ENCODE results near the gene ZC3HAV1.
"Not testable (repeated sequence)": the region's sequence is repeated elsewhere in the genome, so short reads cannot be mapped to it uniquely, and the experiment has no call there.

Gene ZC3HAV1

GRCh38 chr7:139077706-139078105 is 31.8 kb downstream of the ZC3HAV1 start:
- H3K27ac ChIP-seq (ENCODE audit: low read depth, low read length); H3K9ac ChIP-seq (ENCODE audit: low read length); H3K4me3 ChIP-seq (ENCODE audit: low read length); H3K4me1 ChIP-seq (ENCODE audit: control insufficient read depth, insufficient read depth, low read length); H3K27me3 ChIP-seq (ENCODE audit: control insufficient read depth, insufficient read depth, low read length): not testable (repeated sequence)
- peaks cover 20% of the 10 kb centered on the region for H3K36me3 ChIP-seq (ENCODE audit: control insufficient read depth, insufficient read depth, low read length)

DNA sequence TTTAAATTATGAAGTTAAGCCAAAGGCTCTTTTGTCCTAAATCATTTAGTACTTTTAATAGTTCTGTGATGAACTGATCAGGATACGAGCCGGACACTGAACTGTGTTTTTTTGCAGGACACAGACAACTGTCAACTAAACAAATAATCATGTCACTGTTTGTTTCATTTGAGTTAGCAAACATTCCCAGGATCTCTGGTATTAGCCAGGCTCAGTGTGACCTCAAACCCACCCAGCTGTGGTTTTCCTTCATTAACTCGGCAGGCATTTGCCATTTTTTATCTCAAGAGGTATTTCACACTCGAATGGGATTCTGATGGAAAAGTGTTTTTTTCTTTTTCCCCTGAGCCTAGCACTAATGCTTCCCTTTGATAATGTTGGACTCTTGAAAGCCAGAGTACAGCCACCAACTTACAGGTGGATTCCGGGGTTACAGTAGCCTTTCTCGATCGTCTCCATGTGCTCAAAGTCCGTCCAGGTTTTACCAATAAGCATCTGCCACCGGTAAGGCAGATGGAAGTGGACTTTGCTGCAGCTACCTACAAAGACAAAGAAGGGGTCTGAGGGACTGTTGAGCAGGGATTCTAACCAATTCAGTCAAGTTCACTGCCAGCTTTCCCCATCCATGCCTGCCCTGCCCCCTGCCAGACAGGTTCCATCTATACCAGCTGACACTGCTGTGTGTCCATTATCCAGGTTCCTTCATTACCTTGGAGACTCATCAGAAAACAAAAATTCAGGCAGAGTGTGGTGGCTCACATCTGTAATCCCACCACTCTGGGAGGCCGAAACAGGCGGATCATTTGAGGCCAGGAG is 33.4 kb downstream of the ZC3HAV1 start:
- H3K36me3 ChIP-seq (ENCODE audit: control insufficient read depth, insufficient read depth, low read length) = peaks cover 21% of the 10 kb centered on the region
- H3K27ac ChIP-seq (ENCODE audit: low read depth, low read length) = no peak overlapping the region
- no peaks in the 10 kb centered on the region for H3K27me3 ChIP-seq (ENCODE audit: control insufficient read depth, insufficient read depth, low read length)
- H3K9ac ChIP-seq (ENCODE audit: low read length) = no peak overlapping the region
- no peak overlapping the region for H3K4me3 ChIP-seq (ENCODE audit: low read length)
- no peaks in the 10 kb centered on the region for H3K4me1 ChIP-seq (ENCODE audit: control insufficient read depth, insufficient read depth, low read length)

DNA sequence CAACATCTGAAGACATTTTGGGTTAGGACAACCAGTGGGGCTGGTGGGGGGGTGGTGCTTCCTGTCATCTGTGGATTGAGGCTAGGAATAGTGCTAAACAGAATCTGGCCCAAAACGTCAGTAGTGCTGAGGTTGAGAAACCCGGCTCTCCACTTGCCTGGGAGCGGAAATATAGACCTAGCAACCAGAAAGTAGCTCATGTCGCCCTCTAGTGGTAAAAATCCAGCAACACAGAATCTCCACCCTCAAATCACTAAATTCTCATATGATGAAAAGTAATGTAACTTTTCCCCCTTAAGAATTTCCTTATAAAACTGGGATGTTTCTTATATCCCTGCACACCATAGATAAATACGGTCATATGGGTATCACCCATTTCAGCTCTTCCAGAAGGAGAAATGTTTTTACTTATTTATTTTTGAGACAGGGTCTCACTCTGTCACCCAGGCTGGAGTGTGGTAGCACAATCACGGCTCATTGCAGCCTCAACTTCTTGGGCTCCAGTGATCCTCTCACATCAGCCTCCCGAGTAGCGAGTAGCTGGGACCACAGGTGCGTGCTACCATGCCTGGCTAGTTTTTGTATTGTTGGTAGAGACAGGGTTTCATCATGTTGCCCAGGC is 34.4 kb downstream of the ZC3HAV1 start:
- H3K4me1 ChIP-seq (ENCODE audit: control insufficient read depth, insufficient read depth, low read length) = no peaks in the 10 kb centered on the region
- H3K27ac ChIP-seq (ENCODE audit: low read depth, low read length) = no peak overlapping the region
- no peaks in the 10 kb centered on the region for H3K27me3 ChIP-seq (ENCODE audit: control insufficient read depth, insufficient read depth, low read length)
- no peak overlapping the region for H3K4me3 ChIP-seq (ENCODE audit: low read length)
- no peak overlapping the region for H3K9ac ChIP-seq (ENCODE audit: low read length)
- peaks cover 21% of the 10 kb centered on the region for H3K36me3 ChIP-seq (ENCODE audit: control insufficient read depth, insufficient read depth, low read length)

DNA sequence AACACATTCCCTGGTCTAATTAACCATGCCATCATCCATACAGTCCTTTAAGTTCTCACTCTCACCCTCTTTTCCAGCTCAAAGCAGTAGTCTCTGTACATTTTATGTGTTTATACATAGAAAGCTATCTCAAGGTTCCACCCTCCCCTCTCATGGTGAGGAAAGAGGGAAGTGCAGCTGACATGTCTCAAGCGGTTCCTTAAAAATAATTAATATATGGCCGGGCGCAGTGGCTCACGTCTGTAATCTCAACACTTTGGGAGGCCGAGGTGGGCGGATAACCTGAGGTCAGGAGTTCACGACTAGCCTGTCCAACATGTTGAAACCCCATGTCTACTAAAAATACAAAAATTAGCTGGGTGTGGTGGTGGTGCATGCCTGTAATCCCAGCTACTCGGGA is 36.7 kb downstream of the ZC3HAV1 start:
- Histone ChIP-seq H3K9ac (ENCODE audit: low read length) (no peak overlapping the region), H3K4me1 (ENCODE audit: control insufficient read depth, insufficient read depth, low read length) (no peaks in the 10 kb centered on the region), H3K36me3 (ENCODE audit: control insufficient read depth, insufficient read depth, low read length) (peaks cover 21% of the 10 kb centered on the region), H3K27me3 (ENCODE audit: control insufficient read depth, insufficient read depth, low read length) (no peaks in the 10 kb centered on the region), H3K27ac (ENCODE audit: low read depth, low read length) (no peak overlapping the region), H3K4me3 (ENCODE audit: low read length) (no peak overlapping the region)

DNA sequence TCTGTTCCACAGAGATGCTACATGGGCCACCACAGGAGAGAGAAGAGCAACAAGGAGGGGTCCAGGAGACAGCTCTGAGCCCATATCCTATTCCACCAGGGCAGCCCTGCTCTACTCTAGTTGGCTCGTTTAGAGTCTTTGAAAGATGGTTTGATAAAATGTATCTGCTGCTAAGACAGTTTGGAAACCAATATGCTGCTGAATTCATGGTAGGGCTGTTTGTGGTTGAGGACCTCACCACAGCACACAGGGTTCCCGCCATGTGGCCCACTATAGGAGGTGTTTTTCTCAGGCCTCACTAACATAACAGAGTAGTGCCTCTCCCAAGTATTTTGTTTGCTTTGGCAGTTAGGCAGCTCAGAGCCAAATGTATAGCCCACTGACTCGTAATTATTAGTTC is 37.8 kb downstream of the ZC3HAV1 start:
- no peaks in the 10 kb centered on the region for H3K4me1 ChIP-seq (ENCODE audit: control insufficient read depth, insufficient read depth, low read length)
- H3K4me3 ChIP-seq (ENCODE audit: low read length) = no peak overlapping the region

GRCh38 chr7:139068544-139069399 is 40.7 kb downstream of the ZC3HAV1 start:
- no peaks in the 10 kb centered on the region for H3K27me3 ChIP-seq (ENCODE audit: control insufficient read depth, insufficient read depth, low read length)
- H3K27ac ChIP-seq (ENCODE audit: low read depth, low read length) = no peak overlapping the region
- no peaks in the 10 kb centered on the region for H3K4me1 ChIP-seq (ENCODE audit: control insufficient read depth, insufficient read depth, low read length)
- peaks cover 27% of the 10 kb centered on the region for H3K36me3 ChIP-seq (ENCODE audit: control insufficient read depth, insufficient read depth, low read length)
- H3K9ac ChIP-seq (ENCODE audit: low read length) = no peak overlapping the region
- no peak overlapping the region for H3K4me3 ChIP-seq (ENCODE audit: low read length)

More for the DNA sequence above, 37.8 kb downstream of the ZC3HAV1 start:
- H3K27ac ChIP-seq (ENCODE audit: low read depth, low read length) = no peak overlapping the region
- H3K36me3 ChIP-seq (ENCODE audit: control insufficient read depth, insufficient read depth, low read length) = peaks cover 21% of the 10 kb centered on the region
- no peak overlapping the region for H3K9ac ChIP-seq (ENCODE audit: low read length)
- H3K27me3 ChIP-seq (ENCODE audit: control insufficient read depth, insufficient read depth, low read length) = no peaks in the 10 kb centered on the region

- Histone ChIP-seq H3K27ac (ENCODE audit: low read depth, low read length) (no peak overlapping the region), H3K36me3 (ENCODE audit: control insufficient read depth, insufficient read depth, low read length) (peaks cover 23% of the 10 kb centered on the region), H3K4me1 (ENCODE audit: control insufficient read depth, insufficient read depth, low read length) (no peaks in the 10 kb centered on the region), H3K9ac (ENCODE audit: low read length) (no peak overlapping the region), H3K4me3 (ENCODE audit: low read length) (no peak overlapping the region), H3K27me3 (ENCODE audit: control insufficient read depth, insufficient read depth, low read length) (no peaks in the 10 kb centered on the region)
These were observed 43.2 kb downstream of the ZC3HAV1 start for GRCh38 chr7:139066315-139066714.

DNA sequence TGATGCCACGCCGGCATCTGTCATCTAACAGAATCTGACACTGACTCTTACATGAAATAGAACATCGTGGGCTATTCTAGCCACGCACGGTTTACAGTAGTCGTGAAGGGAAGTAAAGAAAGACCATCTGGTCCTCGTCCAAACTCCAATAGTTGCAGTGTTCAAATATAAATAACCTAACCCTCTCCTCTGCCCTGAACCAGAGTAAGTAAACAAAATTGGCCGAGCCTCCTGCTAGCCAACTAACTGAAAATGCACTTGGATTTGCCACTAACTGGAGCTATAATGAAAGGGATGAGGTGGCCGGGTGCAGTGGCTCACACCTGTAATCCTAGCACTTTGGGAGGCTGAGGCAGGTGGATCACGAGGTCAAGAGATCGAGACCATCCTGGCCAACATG is 44.2 kb downstream of the ZC3HAV1 start:
- Histone ChIP-seq H3K9ac (ENCODE audit: low read length) (no peak overlapping the region), H3K27ac (ENCODE audit: low read depth, low read length) (no peak overlapping the region), H3K4me1 (ENCODE audit: control insufficient read depth, insufficient read depth, low read length) (no peaks in the 10 kb centered on the region), H3K27me3 (ENCODE audit: control insufficient read depth, insufficient read depth, low read length) (no peaks in the 10 kb centered on the region), H3K36me3 (ENCODE audit: control insufficient read depth, insufficient read depth, low read length) (peaks cover 26% of the 10 kb centered on the region), H3K4me3 (ENCODE audit: low read length) (no peak overlapping the region)

DNA sequence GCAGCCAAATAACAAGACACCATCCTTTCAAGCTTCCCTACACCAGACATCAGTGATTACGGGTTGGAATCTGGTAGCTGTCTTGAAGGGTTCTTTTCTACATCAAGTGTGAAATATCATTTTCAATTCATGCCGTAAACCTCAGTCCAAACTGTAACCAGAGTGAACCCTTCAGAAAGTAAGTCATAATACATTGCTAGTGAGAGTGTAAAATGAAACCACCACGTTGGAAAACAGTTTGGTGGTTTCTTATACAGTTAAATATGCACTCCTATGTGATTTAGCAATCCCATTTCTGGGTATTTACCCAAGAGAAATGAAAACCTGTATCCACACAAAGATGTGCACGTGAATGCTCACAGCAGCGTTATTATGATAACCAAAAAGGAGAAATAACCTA is 48.1 kb downstream of the ZC3HAV1 start:
- H3K36me3 ChIP-seq (ENCODE audit: control insufficient read depth, insufficient read depth, low read length) = peaks cover 20% of the 10 kb centered on the region
- no peaks in the 10 kb centered on the region for H3K27me3 ChIP-seq (ENCODE audit: control insufficient read depth, insufficient read depth, low read length)
- no peak overlapping the region for H3K4me3 ChIP-seq (ENCODE audit: low read length)
- no peak overlapping the region for H3K27ac ChIP-seq (ENCODE audit: low read depth, low read length)
- no peak overlapping the region for H3K9ac ChIP-seq (ENCODE audit: low read length)
- H3K4me1 ChIP-seq (ENCODE audit: control insufficient read depth, insufficient read depth, low read length) = no peaks in the 10 kb centered on the region

DNA sequence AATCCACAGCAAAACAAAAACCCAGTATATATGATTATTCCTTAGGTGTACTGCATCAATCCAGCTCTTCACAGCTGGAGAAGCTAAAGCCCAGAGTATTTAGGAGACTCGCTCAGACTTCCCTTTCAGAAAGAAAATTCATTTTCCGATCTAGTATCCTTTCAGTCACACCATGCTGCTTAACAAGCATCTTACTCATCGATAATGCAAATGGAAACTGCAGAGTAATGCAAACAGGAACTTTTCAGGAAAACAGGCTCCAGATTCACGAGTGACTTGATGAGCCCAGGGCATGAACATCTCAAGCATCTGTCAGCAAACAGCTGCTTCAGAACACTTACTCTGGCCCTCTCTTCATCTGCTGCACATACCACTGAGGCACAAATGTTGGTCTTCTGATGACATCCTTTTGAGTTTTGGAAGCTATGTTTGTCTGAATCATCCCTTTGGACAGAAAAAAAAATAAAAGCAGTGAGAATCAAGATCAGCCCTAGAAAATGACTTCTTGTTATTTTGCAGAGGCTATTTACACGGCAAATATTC is 48.8 kb downstream of the ZC3HAV1 start:
- no peak overlapping the region for H3K4me3 ChIP-seq (ENCODE audit: low read length)

DNA sequence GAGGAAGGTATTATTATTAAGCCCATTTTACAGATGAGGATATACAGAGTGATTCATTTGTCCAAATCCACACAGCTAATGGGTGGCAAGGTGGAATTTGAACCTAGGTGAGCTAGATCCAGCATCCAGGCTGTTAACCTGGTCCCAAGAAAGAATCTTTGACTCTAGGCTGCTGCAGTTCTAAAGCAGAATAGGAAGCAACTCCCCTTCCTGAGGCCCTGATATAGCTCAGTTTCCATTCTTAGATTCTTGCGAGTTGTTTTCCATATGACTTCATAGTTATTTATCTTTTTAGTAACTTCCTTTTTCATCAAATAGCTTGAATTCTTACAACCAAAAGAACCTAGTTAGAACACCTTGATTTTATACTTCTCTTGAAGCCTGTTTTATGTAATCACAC is 49.6 kb downstream of the ZC3HAV1 start:
- Histone ChIP-seq H3K9ac (ENCODE audit: low read length) (no peak overlapping the region), H3K27ac (ENCODE audit: low read depth, low read length) (no peak overlapping the region), H3K4me3 (ENCODE audit: low read length) (no peak overlapping the region), H3K27me3 (ENCODE audit: control insufficient read depth, insufficient read depth, low read length) (no peaks in the 10 kb centered on the region), H3K36me3 (ENCODE audit: control insufficient read depth, insufficient read depth, low read length) (peaks cover 17% of the 10 kb centered on the region), H3K4me1 (ENCODE audit: control insufficient read depth, insufficient read depth, low read length) (no peaks in the 10 kb centered on the region)

More for the DNA sequence above, 48.8 kb downstream of the ZC3HAV1 start:
- Histone ChIP-seq H3K27ac (ENCODE audit: low read depth, low read length) (no peak overlapping the region), H3K9ac (ENCODE audit: low read length) (no peak overlapping the region), H3K27me3 (ENCODE audit: control insufficient read depth, insufficient read depth, low read length) (no peaks in the 10 kb centered on the region), H3K4me1 (ENCODE audit: control insufficient read depth, insufficient read depth, low read length) (no peaks in the 10 kb centered on the region), H3K36me3 (ENCODE audit: control insufficient read depth, insufficient read depth, low read length) (peaks cover 18% of the 10 kb centered on the region)

DNA sequence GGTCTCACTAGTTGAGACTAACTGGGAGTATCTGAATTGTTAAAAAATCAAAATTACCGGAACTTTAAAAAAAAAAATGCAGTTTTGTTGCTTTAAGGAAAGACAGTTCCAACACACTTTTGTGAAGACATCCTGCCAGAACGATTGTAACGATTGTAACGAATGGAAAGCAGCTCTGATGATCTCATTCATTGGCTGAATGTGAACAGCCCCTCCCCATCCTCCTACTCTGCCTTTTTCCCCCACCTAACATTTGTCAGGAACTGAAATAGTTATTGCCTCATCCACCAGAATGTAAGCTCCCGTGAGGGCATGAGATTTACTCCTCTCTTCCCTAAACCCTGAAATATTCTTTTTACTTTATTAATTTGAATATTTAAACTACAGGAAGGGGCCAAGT is 50.6 kb downstream of the ZC3HAV1 start:
- Histone ChIP-seq H3K27ac (ENCODE audit: low read depth, low read length) (no peak overlapping the region), H3K36me3 (ENCODE audit: control insufficient read depth, insufficient read depth, low read length) (peaks cover 17% of the 10 kb centered on the region), H3K4me3 (ENCODE audit: low read length) (no peak overlapping the region), H3K4me1 (ENCODE audit: control insufficient read depth, insufficient read depth, low read length) (no peaks in the 10 kb centered on the region), H3K27me3 (ENCODE audit: control insufficient read depth, insufficient read depth, low read length) (no peaks in the 10 kb centered on the region), H3K9ac (ENCODE audit: low read length) (no peak overlapping the region)

Measured in rectal smooth muscle tissue (tissue), 1 donor.